Activated naive CD8-positive, alpha-beta T cell treated with anti-CD3 and anti-CD28 coated beads, Interleukin-2, amount 10 ng/mL, durations not matched to agents 7 days and 5 days (primary cell): ENCODE data around the gene PEX6. TPM values are rescaled to one million over a fixed set of nuclear protein-coding genes. Genes with fewer than 3 reads are reported as not detected.

Experiments
- ATAC-seq: fragments of 150-1000 bp; cut with Tn5 transposase; one replicate; pipeline ENCODE4 v1.10.0; 2021; ENCODE audit warnings: low read depth, moderate library complexity
- POLR2A ChIA-PET: fragments of 350-600 bp; sonication (Branson Sonifier 250); formaldehyde crosslinking; loops from one replicate; lab custom pipeline; 2021; ENCODE audit warnings: antibody characterized with exemption; lab: Charles Lee
- DNase-seq: peaks from one replicate; pipeline ENCODE4 v3.0.0; 2021
- H3K27ac Mint-ChIP-seq: one replicate; pipeline ENCODE4 v1.8.0; 2022; ENCODE audit warnings: mild to moderate bottlenecking, mixed read lengths
- H3K27me3 Mint-ChIP-seq: one replicate; pipeline ENCODE4 v1.8.0; 2022; ENCODE audit warnings: mild to moderate bottlenecking, moderate library complexity, mixed read lengths
- H3K36me3 Mint-ChIP-seq: one replicate; pipeline ENCODE4 v1.8.0; 2021; ENCODE audit warnings: mild to moderate bottlenecking, mixed read lengths
- H3K4me1 Mint-ChIP-seq: one replicate; pipeline ENCODE4 v1.8.0; 2021; ENCODE audit warnings: mixed read lengths
- H3K4me3 Mint-ChIP-seq: one replicate; pipeline ENCODE4 v1.8.0; 2022; ENCODE audit warnings: mild to moderate bottlenecking, moderate library complexity, mixed read lengths
- H3K9me3 Mint-ChIP-seq: one replicate; pipeline ENCODE4 v1.8.0; 2021; ENCODE audit warnings: mixed read lengths
- total RNA-seq, 2 experiments: library from RNA; stranded (reverse); gene quantifications; one replicate each; pipeline ENCODE4 v1.2.3, GENCODE V29; 2021

PEX6 gene
- total RNA-seq, 2 experiments from 2014 or later = 27.1 to 27.6 TPM

DNA sequence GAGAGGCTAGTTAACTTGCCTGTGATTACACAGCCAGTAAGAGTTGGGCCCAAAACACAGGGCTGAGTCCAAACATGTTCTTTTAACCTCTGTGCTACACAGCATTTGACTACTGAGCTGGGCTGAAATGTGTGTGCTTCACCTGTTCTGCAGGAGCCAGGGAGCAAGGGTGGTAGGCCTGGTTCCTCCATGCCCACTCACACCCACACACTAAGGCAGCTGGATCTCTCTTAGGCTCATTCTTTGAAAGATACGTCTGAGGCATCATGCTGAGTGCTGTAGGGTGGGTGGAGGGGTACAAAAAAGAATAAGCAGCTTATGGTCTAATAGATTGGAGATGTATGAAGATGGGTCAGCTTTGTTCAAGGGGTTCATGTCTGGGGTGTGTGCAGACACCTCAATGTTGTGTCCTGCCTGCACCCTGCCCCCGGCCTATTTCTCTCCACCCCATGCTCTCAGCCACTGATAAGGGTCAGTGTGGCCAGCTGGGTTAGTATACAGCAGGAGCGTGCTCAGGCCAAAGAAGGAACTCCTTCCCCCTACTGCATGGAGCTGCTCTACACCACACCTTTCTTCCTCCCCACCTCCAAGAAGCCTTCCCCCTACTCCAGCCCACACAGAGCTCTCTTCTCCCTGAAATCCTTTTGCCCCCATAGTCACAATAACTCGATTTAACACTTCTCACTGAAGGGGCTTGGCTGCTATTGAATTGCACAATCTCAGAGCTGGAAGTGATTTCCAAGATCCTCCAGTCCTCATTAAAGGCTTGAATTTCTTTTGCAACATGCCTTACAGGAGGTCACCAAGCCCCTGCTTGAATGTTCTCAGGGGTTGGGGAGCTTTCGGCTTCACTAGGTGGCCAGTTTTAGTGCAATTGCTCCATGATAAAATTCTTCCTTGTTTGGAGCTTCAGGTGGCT, 8.8 kb upstream of the PEX6 start:
- no peak for DNase-seq
- no peak overlapping the region for H3K4me3 Mint-ChIP-seq
- H3K9me3 Mint-ChIP-seq = no peaks in the 10 kb centered on the region
- POLR2A ChIA-PET = interaction anchor here (0.6 to 2.3 kb wide), 5 partner anchors 9 to 66 kb away, joined by 3 to 16 read pairs (median 5); partner anchors contain the start of genes CNPY3, CUL7, PEX6 and RRP36
- peaks cover 22% of the 10 kb centered on the region for H3K36me3 Mint-ChIP-seq
- peaks cover 42% of the 10 kb centered on the region for H3K4me1 Mint-ChIP-seq
- H3K27ac Mint-ChIP-seq = no peak overlapping the region
- no peak for ATAC-seq
- no peaks in the 10 kb centered on the region for H3K27me3 Mint-ChIP-seq

DNA sequence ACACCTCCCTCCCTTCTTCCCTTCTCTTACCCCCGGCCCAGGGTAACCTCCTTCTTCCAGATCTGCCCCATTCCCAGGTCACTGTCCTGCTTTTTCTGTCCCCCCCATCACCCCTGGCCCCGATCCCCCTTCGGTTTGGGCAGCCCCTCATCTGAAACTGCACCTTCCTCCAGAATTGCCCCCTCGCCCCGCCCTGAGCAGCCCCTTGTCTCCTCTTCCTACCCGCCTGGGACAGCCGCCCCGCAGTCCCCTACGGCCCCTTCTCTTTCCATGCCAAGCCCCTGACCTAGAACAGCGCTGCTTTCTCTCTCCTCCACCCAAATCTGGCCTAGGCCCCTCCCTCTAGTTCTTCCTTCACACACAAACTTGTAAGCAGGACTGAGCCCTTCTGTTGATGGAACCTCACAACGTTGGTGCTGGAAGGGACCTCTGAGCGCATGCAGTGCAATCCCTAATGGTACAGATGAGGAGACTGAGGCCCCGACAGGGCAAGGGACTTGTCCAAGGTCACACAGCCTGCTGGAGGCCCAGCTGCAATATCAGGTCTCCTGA, 6.0 kb upstream of the PEX6 start:
- peak; percentile 43 for DNase-seq
- Mint-ChIP-seq H3K9me3 (no peaks in the 10 kb centered on the region), H3K27ac (peak overlapping the region; percentile 92), H3K27me3 (no peaks in the 10 kb centered on the region), H3K36me3 (peaks cover 13% of the 10 kb centered on the region), H3K4me3 (peak overlapping the region; percentile 99), H3K4me1 (peaks cover 45% of the 10 kb centered on the region)
- ATAC-seq = no peak
- POLR2A ChIA-PET = interaction anchor here (0.9 to 3.7 kb wide), 15 partner anchors 15 to 421 kb away, joined by 3 to 44 read pairs (median 5); partner anchors contain the start of genes CNPY3, CUL7, KLC4 and KLHDC3

DNA sequence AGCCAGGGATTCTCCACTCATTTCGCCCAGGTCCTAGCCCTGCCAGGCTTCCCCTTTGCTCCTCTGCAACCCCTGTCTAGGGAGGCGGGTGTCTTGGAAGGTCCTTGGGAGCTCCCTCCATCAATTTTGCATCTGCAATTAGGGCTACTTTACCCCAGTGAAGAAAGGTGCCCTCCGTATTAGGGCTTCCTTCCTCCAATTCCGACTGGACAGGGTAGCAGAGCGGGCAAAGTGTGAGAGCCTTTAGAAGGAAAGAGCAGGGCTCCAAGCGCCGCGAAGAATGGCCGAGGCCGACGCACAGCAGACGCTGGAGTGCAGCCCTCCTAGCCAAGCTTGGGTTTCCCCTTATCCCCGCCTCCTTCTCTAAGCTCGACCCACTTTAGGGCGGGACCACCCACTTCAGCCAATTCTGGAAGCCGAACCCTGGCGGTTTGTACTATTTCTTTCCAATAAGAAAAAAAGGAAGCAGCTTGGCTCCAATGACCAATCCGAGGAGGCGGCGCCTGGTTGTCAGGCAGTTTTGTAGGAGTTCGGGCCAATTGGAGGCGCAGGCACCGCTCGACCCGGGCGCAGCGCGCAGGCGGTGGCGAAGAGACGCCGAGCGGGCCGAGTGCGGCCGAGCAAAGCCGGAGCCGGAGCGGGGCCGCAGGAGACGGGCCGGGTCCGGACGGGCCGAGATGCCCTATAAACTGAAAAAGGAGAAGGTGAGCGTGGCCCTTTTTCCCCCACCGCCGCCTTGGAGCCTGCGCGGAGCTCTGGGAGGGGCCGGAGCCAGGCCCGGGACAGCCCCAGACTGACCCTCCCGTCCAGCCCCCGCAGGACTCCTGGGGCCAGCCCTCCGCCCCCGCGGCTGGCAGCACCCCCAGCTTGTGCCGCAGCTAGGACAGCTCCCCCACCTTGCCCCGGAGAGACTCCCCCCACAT, 5.3 kb upstream of the PEX6 start, which contains the start of gene PPP2R5D:
PPP2R5D (plus strand) TSS at position 570 of the 923 bp plus-strand sequence; CDS start at position 678, 108 bp downstream.
- ATAC-seq = peak; percentile 94
- Mint-ChIP-seq H3K36me3 (peaks cover 9% of the 10 kb centered on the region), H3K4me3 (peak within 1 kb of the TSS; percentile 99), H3K27ac (peak within 1 kb of the TSS; percentile 92), H3K27me3 (no peaks in the 10 kb centered on the region), H3K4me1 (peaks cover 51% of the 10 kb centered on the region), H3K9me3 (no peaks in the 10 kb centered on the region)
- DNase-seq = peak; percentile 91
- POLR2A ChIA-PET = interaction anchor here (0.7 to 3.7 kb wide), 32 partner anchors 9 to 1803 kb away, joined by 3 to 44 read pairs (median 4); partner anchors contain the start of genes CNPY3, CRIP3, CUL7 and KLC4

DNA sequence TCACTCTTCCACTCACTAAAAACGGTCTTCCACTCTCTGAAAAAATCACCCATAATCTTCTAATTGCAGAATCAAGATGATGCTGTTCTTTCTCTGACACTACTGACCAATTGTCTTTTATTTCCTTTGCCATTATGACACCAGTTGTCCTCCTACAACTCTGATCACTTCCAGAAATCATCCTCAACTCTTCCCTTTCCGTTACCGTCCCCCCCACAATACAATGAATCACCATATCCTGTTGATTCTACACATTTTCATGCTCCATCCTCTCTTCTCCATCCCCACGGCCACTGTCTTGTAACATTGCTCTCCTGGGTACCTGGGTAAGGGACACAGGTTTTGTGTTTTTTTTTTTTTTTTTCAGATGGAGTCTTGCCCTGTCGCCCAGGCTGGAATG, 2.9 kb upstream of the PEX6 start:
- H3K4me3 Mint-ChIP-seq = no peak overlapping the region
- peaks cover 47% of the 10 kb centered on the region for H3K4me1 Mint-ChIP-seq
- no peaks in the 10 kb centered on the region for H3K9me3 Mint-ChIP-seq
- ATAC-seq (no peak), DNase-seq (no peak)
- H3K27me3 Mint-ChIP-seq = no peaks in the 10 kb centered on the region
- H3K36me3 Mint-ChIP-seq = peaks cover 7% of the 10 kb centered on the region
- POLR2A ChIA-PET = no interaction called here
- peak overlapping the region; percentile 31 for H3K27ac Mint-ChIP-seq

DNA sequence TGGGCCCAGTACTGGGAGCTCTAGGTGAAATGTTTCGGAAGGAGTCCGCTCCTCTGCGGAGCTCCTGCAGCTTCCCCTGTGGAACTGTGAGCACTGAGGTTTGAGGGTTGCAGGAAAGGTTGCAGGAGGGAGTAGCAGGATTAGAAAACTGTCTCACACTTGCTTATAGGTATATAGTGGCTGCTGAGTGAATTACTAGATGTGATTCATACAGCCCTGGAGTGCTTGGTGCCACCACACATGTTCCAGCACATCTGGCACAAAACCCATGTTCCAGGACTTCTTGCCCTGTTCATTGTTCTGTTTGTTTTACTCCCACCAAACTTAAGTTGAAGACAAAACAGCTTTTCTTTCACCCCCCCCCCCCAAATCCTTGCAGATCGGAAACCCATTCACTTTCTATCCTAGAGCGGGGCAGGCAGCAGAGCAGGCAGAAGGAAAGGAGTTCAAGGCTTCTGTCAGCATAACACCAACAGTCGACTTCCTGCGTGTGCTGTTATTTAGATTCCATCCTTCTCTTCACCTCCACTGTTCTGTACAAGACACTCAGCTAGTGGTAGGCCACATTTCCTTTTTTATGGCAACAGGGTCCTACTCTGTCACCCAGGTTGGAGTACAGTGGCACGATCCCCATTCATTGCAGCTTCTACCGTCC, 669 bp upstream of the PEX6 start:
- DNase-seq (no peak), ATAC-seq (peak; percentile 2)
- Mint-ChIP-seq H3K27ac (peak overlapping the region; percentile 98), H3K27me3 (no peaks in the 10 kb centered on the region), H3K9me3 (no peaks in the 10 kb centered on the region), H3K4me3 (peak overlapping the region; percentile 89), H3K4me1 (peaks cover 35% of the 10 kb centered on the region), H3K36me3 (peaks cover 11% of the 10 kb centered on the region)
- POLR2A ChIA-PET = interaction anchor here (0.6 to 3.4 kb wide), 28 partner anchors 8 to 234 kb away, joined by 3 to 66 read pairs (median 6); partner anchors contain the start of genes BICRAL, CNPY3, CUL7 and CUL9

DNA sequence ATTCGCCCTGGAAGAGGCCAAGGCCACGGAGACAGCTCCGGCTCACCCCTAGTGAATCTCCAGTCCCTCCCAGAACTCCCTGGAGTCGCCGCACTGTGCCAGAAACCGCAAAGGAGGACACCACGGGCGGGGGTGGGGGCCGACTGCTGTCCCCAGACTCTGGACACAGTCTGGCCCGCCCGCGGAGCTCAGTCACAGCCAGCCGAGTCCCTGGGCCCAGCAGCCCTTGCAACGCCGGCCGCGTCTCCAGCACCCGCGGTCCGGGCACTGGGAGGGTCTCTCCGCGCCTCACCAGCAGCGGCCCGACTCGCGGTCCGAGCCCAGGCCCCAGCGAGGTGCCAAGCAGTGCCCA, 518 bp downstream of the PEX6 start:
- H3K36me3 Mint-ChIP-seq = peaks cover 17% of the 10 kb centered on the region
- no peak for ATAC-seq
- H3K4me3 Mint-ChIP-seq = peak overlapping the region; percentile 89
- DNase-seq = no peak
- H3K4me1 Mint-ChIP-seq = peaks cover 30% of the 10 kb centered on the region
- POLR2A ChIA-PET = interaction anchor here (0.8 to 3.4 kb wide), 23 partner anchors 8 to 232 kb away, joined by 3 to 66 read pairs (median 6); partner anchors contain the start of genes BICRAL, CNPY3, CUL9 and KLC4
- H3K9me3 Mint-ChIP-seq = no peaks in the 10 kb centered on the region
- peak overlapping the region; percentile 87 for H3K27ac Mint-ChIP-seq
- H3K27me3 Mint-ChIP-seq = no peaks in the 10 kb centered on the region

DNA sequence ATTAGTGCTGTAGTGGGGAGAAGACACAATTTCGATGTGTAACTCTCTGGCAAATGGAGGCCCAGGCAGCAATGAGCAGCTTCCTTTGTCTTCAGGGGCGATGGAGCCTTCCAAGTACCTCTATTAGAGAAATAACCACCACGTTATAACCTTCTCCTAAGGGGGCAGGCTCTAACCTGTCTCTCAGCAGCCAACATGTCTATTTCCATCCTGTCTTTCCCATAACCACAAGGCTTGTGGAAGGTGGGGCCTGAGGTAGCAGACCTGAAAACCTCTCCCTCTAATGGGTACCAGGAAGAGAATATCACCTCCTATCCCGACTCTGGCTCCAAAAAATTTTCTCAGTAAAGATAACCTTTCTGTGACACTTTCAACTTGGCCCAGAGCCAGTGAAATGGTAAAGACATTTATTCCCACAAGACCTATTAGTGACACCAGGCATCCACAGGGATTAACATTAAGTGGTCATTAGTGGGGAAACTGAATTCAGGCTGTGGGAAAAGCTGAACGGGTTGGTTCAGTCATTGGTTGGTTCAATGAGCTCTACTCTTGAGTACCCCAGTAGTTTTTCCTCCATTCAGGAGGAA, 4.0 kb downstream of the PEX6 start:
- H3K27ac Mint-ChIP-seq = no peak overlapping the region
- POLR2A ChIA-PET = interaction anchor here (0.6 to 0.9 kb wide), 3 partner anchors 8 to 51 kb away, joined by 3 to 4 read pairs (median 3); partner anchors contain the start of gene PPP2R5D
- no peak for ATAC-seq
- peaks cover 27% of the 10 kb centered on the region for H3K4me1 Mint-ChIP-seq
- no peaks in the 10 kb centered on the region for H3K27me3 Mint-ChIP-seq
- H3K9me3 Mint-ChIP-seq = no peaks in the 10 kb centered on the region
- H3K4me3 Mint-ChIP-seq = no peak overlapping the region
- H3K36me3 Mint-ChIP-seq = peaks cover 17% of the 10 kb centered on the region
- DNase-seq = no peak

DNA sequence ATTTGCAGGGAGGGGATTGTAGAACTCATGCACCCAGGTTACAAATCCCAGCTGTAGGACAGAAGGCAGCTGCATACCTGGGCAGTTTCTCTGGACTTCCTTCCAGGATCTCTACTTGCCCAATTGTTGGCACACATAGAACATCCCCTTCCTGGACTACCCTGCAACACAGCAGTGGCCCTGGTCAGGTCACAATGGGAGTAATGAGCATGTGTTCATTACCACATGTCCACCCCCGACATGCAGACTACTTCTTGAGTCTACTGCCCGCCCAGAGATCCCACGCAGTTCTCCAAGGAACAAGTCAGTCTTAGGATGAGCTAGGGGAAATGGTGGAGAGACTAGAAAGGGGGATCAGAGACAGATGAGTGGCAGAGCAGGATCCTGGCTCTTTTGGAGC, 5.1 kb downstream of the PEX6 start:
- H3K27me3 Mint-ChIP-seq = no peaks in the 10 kb centered on the region
- H3K4me1 Mint-ChIP-seq = peaks cover 17% of the 10 kb centered on the region
- no peaks in the 10 kb centered on the region for H3K9me3 Mint-ChIP-seq
- POLR2A ChIA-PET = interaction anchor here (0.7 to 1.2 kb wide), 3 partner anchors 10 to 48 kb away, joined by 3 to 4 read pairs (median 4); partner anchors contain the start of genes PPP2R5D and RRP36
- H3K27ac Mint-ChIP-seq = no peak overlapping the region
- no peak for DNase-seq
- H3K36me3 Mint-ChIP-seq = peaks cover 17% of the 10 kb centered on the region
- no peak overlapping the region for H3K4me3 Mint-ChIP-seq
- ATAC-seq = no peak

DNA sequence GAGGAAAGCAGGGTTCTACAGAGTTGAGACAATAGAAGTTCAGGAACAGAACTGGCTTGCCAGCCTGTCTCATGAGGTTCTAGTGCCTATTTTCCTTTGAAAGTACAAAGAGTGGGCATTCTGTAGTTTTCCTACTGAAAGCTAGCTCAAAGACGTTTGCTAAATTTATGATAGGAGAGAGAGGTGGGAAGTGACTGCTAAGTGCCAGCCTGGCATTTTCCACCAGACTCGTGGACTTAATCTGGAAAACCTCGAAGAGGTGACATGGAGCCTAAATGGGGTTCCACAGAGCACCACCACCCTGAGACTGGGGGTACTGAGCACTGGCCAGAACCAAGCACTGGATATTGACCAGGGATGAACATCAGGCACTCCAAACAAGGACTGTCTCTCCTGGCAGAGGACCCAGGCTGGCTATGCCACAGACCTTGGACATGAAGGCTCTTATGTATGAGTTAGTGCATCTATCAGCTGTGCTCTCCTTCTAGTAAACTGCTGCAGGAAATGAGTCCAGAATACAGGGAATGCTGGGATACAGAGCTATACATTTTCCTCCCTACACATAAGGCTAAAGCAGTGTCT, 7.1 kb downstream of the PEX6 start:
- Mint-ChIP-seq H3K4me1 (peaks cover 8% of the 10 kb centered on the region), H3K9me3 (no peaks in the 10 kb centered on the region), H3K27me3 (no peaks in the 10 kb centered on the region), H3K27ac (no peak overlapping the region), H3K4me3 (no peak overlapping the region), H3K36me3 (peaks cover 13% of the 10 kb centered on the region)
- POLR2A ChIA-PET = interaction anchor here (0.8 to 2.7 kb wide), 4 partner anchors 8 to 49 kb away, joined by 3 to 11 read pairs (median 4); partner anchors contain the start of genes CNPY3, PEX6 and RRP36
- ATAC-seq (no peak), DNase-seq (no peak)

DNA sequence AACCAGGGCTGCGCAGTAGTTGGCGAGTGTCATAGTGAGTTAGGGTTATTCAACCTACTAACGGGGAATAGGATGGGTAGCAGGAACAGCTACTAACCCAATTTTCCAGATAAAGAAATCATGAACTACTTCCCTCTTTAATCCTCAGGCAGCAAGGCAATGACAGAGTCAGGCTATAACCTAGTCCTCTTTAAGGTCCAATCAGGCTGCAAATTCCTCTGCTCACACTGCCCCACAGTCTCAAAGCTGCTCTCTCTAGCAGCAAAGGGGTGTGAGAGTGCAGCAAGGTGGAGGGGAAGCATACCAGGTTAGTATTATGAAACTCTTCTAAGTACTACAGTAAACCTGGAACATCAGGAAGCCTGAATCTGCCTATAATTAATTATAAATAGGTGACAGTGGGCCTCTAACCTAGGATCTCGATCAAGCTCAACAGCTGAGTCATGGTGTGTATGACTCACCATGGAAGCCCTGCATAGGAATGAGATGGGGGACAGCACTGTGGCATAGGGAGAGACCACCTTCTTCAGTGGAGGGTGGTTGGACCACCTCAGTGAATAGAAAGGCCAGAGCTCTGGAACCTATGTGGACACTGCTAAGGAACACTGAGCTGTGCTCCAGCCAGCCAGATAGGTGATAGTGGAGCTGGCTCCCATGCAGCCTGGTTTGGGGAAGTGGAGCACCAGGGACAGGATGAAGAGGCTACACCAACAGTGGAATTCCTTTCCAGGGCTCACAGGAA, 7.9 kb downstream of the PEX6 start:
- Mint-ChIP-seq H3K9me3 (no peaks in the 10 kb centered on the region), H3K4me1 (peaks cover 4% of the 10 kb centered on the region), H3K27me3 (no peaks in the 10 kb centered on the region), H3K27ac (no peak overlapping the region), H3K36me3 (peaks cover 8% of the 10 kb centered on the region), H3K4me3 (no peak overlapping the region)
- POLR2A ChIA-PET = interaction anchor here (0.5 to 2.7 kb wide), 8 partner anchors 8 to 223 kb away, joined by 3 to 11 read pairs (median 3); partner anchors contain the start of genes CNPY3, KLHDC3, MEA1 and PEX6
- ATAC-seq (no peak), DNase-seq (no peak)

DNA sequence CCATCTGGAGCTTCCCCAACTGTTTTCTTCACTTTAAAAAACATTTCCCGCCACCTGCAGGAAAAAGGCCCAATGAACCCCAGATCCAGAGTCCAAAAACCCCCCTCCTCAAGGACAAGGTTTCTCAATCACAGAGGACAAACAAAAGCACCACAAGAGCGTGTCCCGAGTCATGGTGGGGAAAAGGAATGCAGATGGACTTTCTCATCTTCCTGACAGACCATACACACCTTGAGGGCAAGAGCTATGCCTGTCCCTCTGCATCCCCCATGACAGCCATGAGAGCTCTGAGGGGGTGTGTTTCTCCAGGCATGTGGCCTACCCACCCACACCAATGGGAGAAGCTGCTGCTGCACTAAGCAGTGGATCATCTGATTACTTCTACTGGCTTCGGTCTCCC, 9.0 kb downstream of the PEX6 start:
- no peaks in the 10 kb centered on the region for H3K9me3 Mint-ChIP-seq
- peaks cover 2% of the 10 kb centered on the region for H3K4me1 Mint-ChIP-seq
- peaks cover 6% of the 10 kb centered on the region for H3K36me3 Mint-ChIP-seq
- POLR2A ChIA-PET = interaction anchor here (0.9 to 2.7 kb wide), 2 partner anchors 9 to 14 kb away, joined by 3 to 11 read pairs; partner anchors contain the start of genes PEX6 and PPP2R5D
- H3K4me3 Mint-ChIP-seq = no peak overlapping the region
- no peaks in the 10 kb centered on the region for H3K27me3 Mint-ChIP-seq
- no peak for DNase-seq
- ATAC-seq = no peak
- no peak overlapping the region for H3K27ac Mint-ChIP-seq
